Heart left ventricle (tissue), 16 donors: ENCODE results near the gene PPP1R9A. TPM values are rescaled to one million over a fixed set of nuclear protein-coding genes. Genes with fewer than 3 reads are reported as not detected.

Experiments used
- ATAC-seq, 4 donors: fragments of 200-7000 bp; cut with Tn5 transposase; one replicate each; pipeline ENCODE4 v1.9.1; 2020 to 2022; ENCODE audit warnings: moderate library complexity in 4 of 4, mild to moderate bottlenecking in 3 of 4, moderate number of reproducible peaks in 1 of 4
- DNase-seq, 5 donors: peaks; one replicate each; pipeline ENCODE4 v3.0.0-alpha.2; 2020
- H3K27ac ChIP-seq, 12 donors: fragments of 200-600 bp; sonication (generic) in 4 of 12; one replicate each; pipeline versions ENCODE4 v1.5.0 to v1.8.0; 2016 to 2022; ENCODE audit warnings: mild to moderate bottlenecking in 2 of 12
- H3K27me3 ChIP-seq, 9 donors: fragments of 200-600 bp; sonication (generic) in 2 of 9; one replicate each; pipeline versions ENCODE4 v1.5.1 to v1.8.0; 2016 to 2022; ENCODE audit warnings: mild to moderate bottlenecking in 3 of 9
- H3K36me3 ChIP-seq, 9 donors: fragments of 200-600 bp; sonication (generic) in 2 of 9; one replicate each; pipeline versions ENCODE4 v1.5.0 to v1.8.0; 2018 to 2022; ENCODE audit warnings: mild to moderate bottlenecking in 2 of 9
- H3K4me1 ChIP-seq, 12 donors: fragments of 200-600 bp; sonication (generic) in 4 of 12; one replicate each; pipeline versions ENCODE4 v1.5.0 to v1.8.0; 2016 to 2022; ENCODE audit warnings: mild to moderate bottlenecking in 3 of 12
- H3K4me3 ChIP-seq, 12 donors: fragments of 200-600 bp; sonication (generic) in 4 of 12; one replicate each; pipeline versions ENCODE4 v1.5.0 to v1.8.0; 2017 to 2022; ENCODE audit warnings: mild to moderate bottlenecking in 9 of 12, moderate library complexity in 4 of 12
- H3K9me3 ChIP-seq, 12 donors: fragments of 200-600 bp; sonication (generic) in 4 of 12; one replicate each; pipeline versions ENCODE4 v1.5.0 to v1.8.0; 2016 to 2022; ENCODE audit warnings: mild to moderate bottlenecking in 1 of 12
- POLR2A ChIP-seq, 2 donors: fragments of 450-650 bp; IDR thresholded peaks; one replicate each; pipeline ENCODE4 v1.6.1; 2017; ENCODE audit warnings: antibody characterized with exemption in 2 of 2, mild to moderate bottlenecking in 2 of 2, moderate library complexity in 2 of 2
- WGBS, 4 donors: extraction: QIAGEN DNeasy Blood & Tissue Kit in 2 of 4; methylation state at CpG; one replicate each; pipeline versions ENCODE4 v1.1.5 to v1.1.7; 2013 to 2018; 5-methylcytosine and 5-hydroxymethylcytosine counted together
- intact Hi-C, 10 donors: fragments of 100-400 bp; cut with DNase I; formaldehyde crosslinking; loops; one replicate each; pipeline versions ENCODE4 v1.11.1 to v1.14.2; 2022
- polyA plus RNA-seq, 2 donors: library from polyadenylated mRNA; stranded (reverse); fragments of 200-250 nt; gene quantifications; one replicate each; pipeline ENCODE4 v1.2.3, GENCODE V29; 2013
- total RNA-seq, 9 donors: library from RNA; depleted of rRNA in 2 of 9; stranded (reverse); fragments of >200 nt in 2 of 9; fragmentation: NEBNext Ultra II Directional in 3 of 9; extraction: Animal tissue kit (Norgen Biotek cat#: 25700) in 3 of 9; gene quantifications; one replicate each; pipeline versions ENCODE4 v1.1.0 to v1.2.4, GENCODE V29; 2016 to 2023
- TF ChIP-seq, protein P1 (sequence below), 12 donors: fragments of 200-600 bp; sonication (generic) in 4 of 12; IDR thresholded peaks; one replicate each; pipeline versions ENCODE4 v1.5.0 to v1.8.0; 2018 to 2022; ENCODE audit warnings: antibody characterized with exemption in 12 of 12, mild to moderate bottlenecking in 5 of 12
- donor health status: ischemic (EF 13 %, LVEDD 7.1; RV severe dilation, severe dysfunction).
- donor health status: healthy with polysubstance abuse.
- donor health status: DM: no; HTN: yes; CAD: no.
- donor health status: DM: no; HTN: no; CAD: no.
- donor health status: ischemic (EF 25% LVEDD 6.9; RV normal size, moderate dysfunction).
- donor health status: ischemic (EF 25% LVEDD 5.7; RV mildly dilated, moderate dysfunction).
- donor health status: healthy.
- donor health status: DM: yes; HTN: yes; CAD: no.
- donor health status: ischemic (EF 35%, LVEDD 5.7; RV mildly dilated, moderate dysfunction).
- donor health status: nonischemic (EF 11% LVEDD 7.7; RV severe dilation, severe dysfunction).
- donor health status: DM: yes; HTN: yes; CAD: no.
- donor health status: PGD.
- donor health status: ischemic (EF 29% LVEDD 5.4; RV normal size, mild dysfunction).
- donor health status: nonischemic (EF 23%, LVEDD 6.1; RV moderate dilation, normal function).

Gene PPP1R9A
- total and polyA plus RNA-seq, 11 donors = 3.6 to 42.8 (median 30.0) TPM

DNA sequence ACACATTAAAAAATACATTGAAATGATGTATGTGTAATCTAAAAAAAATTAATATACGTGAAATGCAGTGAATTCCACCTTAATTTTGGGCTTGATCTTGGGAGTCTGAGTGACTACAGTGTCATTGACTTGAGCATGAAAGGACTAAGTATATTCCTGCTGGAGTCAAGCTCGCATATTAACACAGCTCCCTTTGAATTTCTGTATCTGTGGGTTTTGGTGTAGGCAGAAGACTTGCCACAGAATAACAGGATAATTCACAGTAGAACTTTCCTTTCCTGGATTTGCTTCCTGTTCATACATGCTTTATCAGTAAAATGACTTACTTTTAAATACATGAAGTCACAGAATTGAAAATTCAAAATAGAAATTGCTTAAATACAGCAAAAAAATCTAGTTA lies 55.3 kb downstream of the PPP1R9A start:
- ATAC-seq = no peak
- peaks cover 0 to 20% (median 0%) of the 10 kb centered on the region in 12 donors for H3K4me1 ChIP-seq
- H3K9me3 ChIP-seq = peaks cover 0 to 16% (median 0%) of the 10 kb centered on the region in 12 donors
- no peak overlapping the region for H3K4me3 ChIP-seq
- H3K36me3 ChIP-seq = no peaks in the 10 kb centered on the region
- TF ChIP-seq, protein P1, sequence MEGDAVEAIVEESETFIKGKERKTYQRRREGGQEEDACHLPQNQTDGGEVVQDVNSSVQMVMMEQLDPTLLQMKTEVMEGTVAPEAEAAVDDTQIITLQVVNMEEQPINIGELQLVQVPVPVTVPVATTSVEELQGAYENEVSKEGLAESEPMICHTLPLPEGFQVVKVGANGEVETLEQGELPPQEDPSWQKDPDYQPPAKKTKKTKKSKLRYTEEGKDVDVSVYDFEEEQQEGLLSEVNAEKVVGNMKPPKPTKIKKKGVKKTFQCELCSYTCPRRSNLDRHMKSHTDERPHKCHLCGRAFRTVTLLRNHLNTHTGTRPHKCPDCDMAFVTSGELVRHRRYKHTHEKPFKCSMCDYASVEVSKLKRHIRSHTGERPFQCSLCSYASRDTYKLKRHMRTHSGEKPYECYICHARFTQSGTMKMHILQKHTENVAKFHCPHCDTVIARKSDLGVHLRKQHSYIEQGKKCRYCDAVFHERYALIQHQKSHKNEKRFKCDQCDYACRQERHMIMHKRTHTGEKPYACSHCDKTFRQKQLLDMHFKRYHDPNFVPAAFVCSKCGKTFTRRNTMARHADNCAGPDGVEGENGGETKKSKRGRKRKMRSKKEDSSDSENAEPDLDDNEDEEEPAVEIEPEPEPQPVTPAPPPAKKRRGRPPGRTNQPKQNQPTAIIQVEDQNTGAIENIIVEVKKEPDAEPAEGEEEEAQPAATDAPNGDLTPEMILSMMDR (IDR thresholded peaks at IDR 0.05) = no peak
- no peak for TF ChIP-seq POLR2A (IDR thresholded peaks at IDR 0.05)
- no peak overlapping the region for H3K27ac ChIP-seq
- 70 to 87% (median 80%) methylated on average over 2 of the region's 2 CpGs for WGBS, 4 donors
- no peak for DNase-seq
- no peaks in the 10 kb centered on the region for H3K27me3 ChIP-seq
- intact Hi-C loops = no loop called here

DNA sequence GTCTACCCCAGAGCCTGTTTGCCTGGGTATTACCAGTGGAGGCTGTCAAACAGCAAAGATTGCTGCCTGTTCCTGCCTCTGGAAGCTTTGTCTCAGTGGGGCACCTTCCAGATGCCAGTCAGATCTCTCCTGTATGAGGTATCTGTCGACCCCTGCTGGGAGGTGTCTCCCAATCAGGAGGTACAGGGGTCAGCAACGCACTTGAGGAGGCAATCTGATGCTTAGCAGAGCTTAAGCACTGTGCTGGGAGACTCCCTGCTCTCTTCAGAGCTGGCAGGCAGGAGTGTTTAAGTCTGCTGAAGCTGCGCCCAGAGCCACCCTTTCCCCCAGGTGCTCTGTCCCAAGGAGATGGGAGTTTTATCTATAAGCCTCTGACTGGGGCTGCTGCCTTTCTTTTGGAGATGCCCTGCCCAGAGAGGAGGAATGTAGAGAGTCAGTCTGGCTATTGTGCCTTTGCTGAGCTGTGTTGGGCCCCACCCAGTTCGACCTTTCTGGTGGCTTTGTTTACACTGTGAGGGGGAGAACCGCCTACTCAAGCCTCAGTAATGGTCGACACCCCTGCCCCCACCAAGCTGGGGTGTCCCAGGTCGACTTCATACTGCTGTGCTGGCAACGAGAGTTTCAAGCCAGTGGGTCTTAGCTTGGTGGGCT lies 62.2 kb downstream of the PPP1R9A start:
- Histone ChIP-seq H3K9me3 (peaks cover 0 to 15% (median 0%) of the 10 kb centered on the region in 12 donors), H3K4me3 (no peak overlapping the region), H3K27ac (no peak overlapping the region), H3K27me3 (no peaks in the 10 kb centered on the region), H3K36me3 (no peaks in the 10 kb centered on the region), H3K4me1 (peaks cover 0 to 12% (median under 1%) of the 10 kb centered on the region in 12 donors)
- TF ChIP-seq, protein P1 (IDR thresholded peaks at IDR 0.05) = no peak
- no peak for TF ChIP-seq POLR2A (IDR thresholded peaks at IDR 0.05)
- DNase-seq (no peak), ATAC-seq (no peak)
- WGBS, 4 donors = 67 to 76% (median 70%) methylated on average over 5 to 8 of the region's 8 CpGs
- intact Hi-C loops = no loop called here

DNA sequence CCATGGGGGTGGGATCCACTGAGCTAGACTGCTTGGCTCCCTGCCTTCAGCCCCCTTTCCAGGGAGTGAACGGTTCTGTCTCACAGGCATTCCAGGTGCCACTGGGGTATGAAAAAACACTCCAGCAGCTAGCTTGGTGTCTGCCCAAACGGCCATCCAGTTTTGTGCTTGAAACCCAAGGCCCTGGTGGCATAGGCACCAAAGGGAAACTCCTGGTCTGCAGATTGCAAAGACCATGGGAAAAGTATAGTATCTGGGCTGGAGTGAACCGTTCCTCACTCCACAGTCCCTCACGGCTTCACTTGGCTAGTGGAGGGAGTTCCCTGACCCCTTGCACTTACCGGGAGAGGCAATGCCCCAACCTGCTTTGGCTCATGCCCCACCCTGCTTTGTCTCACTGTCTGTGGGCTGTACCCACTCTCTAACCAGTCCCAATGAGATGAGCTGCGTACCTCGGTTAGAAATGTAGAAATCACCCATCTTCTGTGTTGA lies 62.7 kb downstream of the PPP1R9A start:
- DNase-seq (no peak), ATAC-seq (no peak)
- WGBS, 4 donors = 94 to 96% (median 95%) methylated on average over 7 of the region's 7 CpGs
- TF ChIP-seq, protein P1 (IDR thresholded peaks at IDR 0.05) = no peak
- no peak for TF ChIP-seq POLR2A (IDR thresholded peaks at IDR 0.05)
- Histone ChIP-seq H3K36me3 (no peaks in the 10 kb centered on the region), H3K4me1 (peaks cover 0 to 17% (median 1%) of the 10 kb centered on the region in 12 donors), H3K27me3 (no peaks in the 10 kb centered on the region), H3K27ac (no peak overlapping the region), H3K9me3 (peaks cover 0 to 9% (median 0%) of the 10 kb centered on the region in 12 donors), H3K4me3 (no peak overlapping the region)
- intact Hi-C loops = no loop called here

- ATAC-seq = no peak
- H3K4me3 ChIP-seq = no peak overlapping the region
- H3K36me3 ChIP-seq = no peaks in the 10 kb centered on the region
- no peaks in the 10 kb centered on the region for H3K27me3 ChIP-seq
- H3K4me1 ChIP-seq = peaks cover 0 to 27% (median 2%) of the 10 kb centered on the region in 12 donors
- WGBS, 4 donors = 69 to 83% (median 76%) methylated on average over 4 of the region's 4 CpGs
- intact Hi-C loops = no loop called here
- no peak for TF ChIP-seq POLR2A (IDR thresholded peaks at IDR 0.05)
- TF ChIP-seq, protein P1 (IDR thresholded peaks at IDR 0.05) = no peak
- DNase-seq = no peak
- no peak overlapping the region for H3K27ac ChIP-seq
- no peaks in the 10 kb centered on the region for H3K9me3 ChIP-seq
These were observed 63.9 kb downstream of the PPP1R9A start for GRCh38 chr7:94971051-94971867.
